HCT116 (cell line): ENCODE data around the gene TOMM40L. TPM values are rescaled to one million over a fixed set of nuclear protein-coding genes. Genes with fewer than 3 reads are reported as not detected.

ENCODE experiments used
- ATAC-seq: fragments of 200-7000 bp; cut with Tn5 transposase; 2 replicates; pipeline ENCODE4 v1.9.1; 2020; ENCODE audit warnings: mild to moderate bottlenecking, moderate library complexity
- BruUV-seq: library from RNA; stranded (reverse); fragments of 400-500 nt; replicated peaks from 2 replicates; lab custom pipeline; 2021; lab: Mats Ljungman, UMichigan
- CTCF ChIA-PET: fragments of 300-600 bp; sonication (Branson Sonifier 250); formaldehyde crosslinking; loops from one replicate; lab custom pipeline; 2021; ENCODE audit warnings: antibody characterized with exemption; lab: Charles Lee
- POLR2A ChIA-PET: fragments of 300-600, 350-600 bp; sonication (Branson Sonifier 250); formaldehyde crosslinking; loops from one replicate; lab custom pipeline; 2021; ENCODE audit warnings: antibody characterized with exemption; lab: Charles Lee
- RAD21 ChIA-PET, 2 experiments: fragments of 300-600 bp; sonication (Branson Sonifier 250); formaldehyde crosslinking; loops; one replicate each; lab custom pipeline; 2023; ENCODE audit warnings: low total read pairs in 2 of 2; ENCODE audit not compliant: uncharacterized antibody in 2 of 2, unreplicated experiment in 2 of 2, low non-redundant PET in 1 of 2; lab: Charles Lee
- DNase-seq: peaks from one replicate; pipeline ENCODE4 v3.0.0-alpha.2; 2010; ENCODE audit warnings: low read depth, low spot score
- H2AFZ ChIP-seq: fragments of 200-600 bp; shearing (Covaris generic), sonication (generic); 2 replicates; pipeline ENCODE4 v1.6.1; 2017; ENCODE audit warnings: low read depth, mixed run types, mixed read lengths, antibody characterized with exemption, low read length; ENCODE audit not compliant: poor library complexity, severe bottlenecking
- H3K27ac ChIP-seq: 2 replicates; pipeline ENCODE4 v1.5.1; 2012; ENCODE audit warnings: low read depth, low read length
- H3K27me3 ChIP-seq: fragments of 200-600 bp; sonication (generic); 2 replicates; pipeline ENCODE4 v1.6.1; 2016; ENCODE audit warnings: mixed run types, low read length, mixed read lengths; ENCODE audit not compliant: insufficient read depth
- H3K36me3 ChIP-seq, 2 experiments: fragments of 200-500 bp in 1 of 2; fragments of 200-600 bp in 1 of 2; sonication (Bioruptor generic) in 1 of 2; sonication (generic) in 1 of 2; 2 replicates each; pipeline versions ENCODE4 v1.5.1 to v1.6.1; 2014 to 2016; ENCODE audit warnings: low read length in 2 of 2, inconsistent platforms in 1 of 2, mixed read lengths in 1 of 2, mixed run types in 1 of 2; ENCODE audit not compliant: insufficient read depth in 2 of 2, control insufficient read depth in 1 of 2
- H3K4me1 ChIP-seq, 2 experiments: fragments of 200-600 bp in 1 of 2; sonication (generic) in 1 of 2; 2 replicates each; pipeline versions ENCODE4 v1.5.1 to v1.6.1; 2012 to 2017; ENCODE audit warnings: low read length in 2 of 2, inconsistent platforms in 1 of 2, mild to moderate bottlenecking in 1 of 2, mixed read lengths in 1 of 2, mixed run types in 1 of 2, moderate library complexity in 1 of 2; ENCODE audit not compliant: insufficient read depth in 2 of 2, control insufficient read depth in 1 of 2
- H3K4me2 ChIP-seq: fragments of 200-600 bp; sonication (generic); 2 replicates; pipeline ENCODE4 v1.6.1; 2017; ENCODE audit warnings: mixed run types, low read length, mixed read lengths
- H3K4me3 ChIP-seq, 2 experiments: fragments of 200-600 bp in 1 of 2; sonication (generic) in 1 of 2; replicated peaks in 1 of 2; 2 replicates each; pipeline ENCODE4 v1.5.1; 2011 to 2016; ENCODE audit warnings: low read length in 2 of 2, control low read depth in 1 of 2, low read depth in 1 of 2, mild to moderate bottlenecking in 1 of 2, mixed read lengths in 1 of 2, mixed run types in 1 of 2
- H3K79me2 ChIP-seq: fragments of 200-600 bp; sonication (generic); 2 replicates; pipeline ENCODE4 v1.6.1; 2017; ENCODE audit warnings: mild to moderate bottlenecking, mixed run types, low read length, moderate library complexity, mixed read lengths; ENCODE audit not compliant: insufficient read depth
- H3K9ac ChIP-seq: fragments of 200-600 bp; sonication (generic); 2 replicates; pipeline ENCODE4 v1.6.1; 2016; ENCODE audit warnings: low read length, mixed read lengths
- H3K9me2 ChIP-seq: fragments of 200-600 bp; sonication (generic), shearing (Covaris generic); 2 replicates; pipeline ENCODE4 v1.6.1; 2017; ENCODE audit warnings: mixed run types, mild to moderate bottlenecking, moderate library complexity; ENCODE audit not compliant: insufficient read depth
- H3K9me3 ChIP-seq, 2 experiments: fragments of 200-500 bp in 1 of 2; fragments of 200-600 bp in 1 of 2; sonication (Bioruptor generic) in 1 of 2; sonication (generic) in 1 of 2; 2 replicates each; pipeline ENCODE4 v1.6.1; 2014 to 2017; ENCODE audit warnings: low read length in 2 of 2, mixed read lengths in 2 of 2, inconsistent platforms in 1 of 2, low read depth in 1 of 2, mild to moderate bottlenecking in 1 of 2, mixed run types in 1 of 2, moderate library complexity in 1 of 2; ENCODE audit not compliant: control insufficient read depth in 1 of 2, insufficient read depth in 1 of 2
- H4K20me1 ChIP-seq: fragments of 200-600 bp; sonication (generic), shearing (Covaris generic); 2 replicates; pipeline ENCODE4 v1.6.1; 2017; ENCODE audit warnings: mixed run types, mild to moderate bottlenecking, moderate library complexity; ENCODE audit not compliant: insufficient read depth
- CBX3 ChIP-seq: IDR thresholded peaks from 2 replicates; pipeline ENCODE4 v1.6.1; 2012; ENCODE audit warnings: low read depth
- CEBPB ChIP-seq: IDR thresholded peaks from 2 replicates; pipeline ENCODE4 v1.6.1; 2012; ENCODE audit warnings: low read depth
- EGR1 ChIP-seq: IDR thresholded peaks from 2 replicates; pipeline ENCODE4 v1.6.1; 2012; ENCODE audit warnings: low read depth
- ELF1 ChIP-seq: IDR thresholded peaks from 2 replicates; pipeline ENCODE4 v1.6.1; 2012; ENCODE audit warnings: low read depth, borderline replicate concordance
- EZH2 ChIP-seq: fragments of 200-600 bp; sonication (generic); IDR thresholded peaks from 2 replicates; pipeline ENCODE4 v1.6.1; 2017; ENCODE audit warnings: antibody characterized with exemption, mixed run types
- FOSL1 ChIP-seq: IDR thresholded peaks from 2 replicates; pipeline ENCODE4 v1.6.1; 2012; ENCODE audit warnings: low read depth
- JUND ChIP-seq: IDR thresholded peaks from 2 replicates; pipeline ENCODE4 v1.6.1; 2012
- POLR2AphosphoS5 ChIP-seq: IDR thresholded peaks from 2 replicates; pipeline ENCODE4 v1.6.1; 2011; ENCODE audit warnings: mild to moderate bottlenecking, low read depth, low read length, moderate library complexity
- SP1 ChIP-seq: IDR thresholded peaks from 2 replicates; pipeline ENCODE4 v1.6.1; 2012; ENCODE audit warnings: low read depth
- SRF ChIP-seq: IDR thresholded peaks from 2 replicates; pipeline ENCODE4 v1.6.1; 2012; ENCODE audit warnings: low read depth
- ZNF274 ChIP-seq: fragments of 200-500 bp; sonication (Bioruptor generic); IDR thresholded peaks from 2 replicates; pipeline ENCODE4 v1.6.1; 2014; ENCODE audit warnings: mild to moderate bottlenecking, low read depth, low read length, inconsistent platforms
- intact Hi-C: fragments of 100-400 bp; cut with micrococcal nuclease; formaldehyde crosslinking; loops from 2 replicates; pipeline ENCODE4 v1.10.0; 2022
- total RNA-seq: library from RNA; stranded (reverse); gene quantifications from one replicate; pipeline ENCODE4 v1.2.1, GENCODE V29; 2021; ENCODE audit not compliant: unreplicated experiment
- TF ChIP-seq, protein P1 (sequence below): IDR thresholded peaks from 2 replicates; pipeline ENCODE4 v1.6.1; 2012

Gene TOMM40L
- total RNA-seq, 1 experiment from 2014 or later, result 9.8 TPM

DNA sequence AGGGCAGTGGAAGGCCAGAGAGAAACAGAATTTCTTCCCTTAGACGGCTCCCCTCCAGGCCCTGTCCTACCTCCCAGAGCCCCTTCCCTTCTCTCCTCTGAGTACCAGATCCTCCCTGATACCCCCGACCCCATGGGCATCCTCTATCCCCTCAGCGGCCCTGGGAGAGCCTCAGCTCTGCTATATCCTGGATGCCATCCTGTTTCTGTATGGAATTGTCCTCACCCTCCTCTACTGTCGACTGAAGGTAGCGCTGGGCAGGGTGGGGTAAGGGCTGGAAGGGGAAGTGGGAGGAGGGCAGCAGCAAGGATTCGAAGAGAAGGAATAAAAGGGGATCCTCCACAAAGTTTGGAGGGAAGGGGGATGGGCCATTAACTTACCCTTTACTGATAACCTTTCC is 8.0 kb upstream of the TOMM40L start:
- no peaks in the 10 kb centered on the region for H3K79me2 ChIP-seq
- no peaks in the 10 kb centered on the region for H3K4me1 ChIP-seq
- intact Hi-C loops, result no loop called here
- no peaks in the 10 kb centered on the region for H3K9me3 ChIP-seq
- 0 out of 2 replicates have a peak, but pooled peaks cover 3% of the 10 kb centered on the region for H3K9me2 ChIP-seq
- no peak overlapping the region for H3K4me2 ChIP-seq
- peaks cover 17% of the 10 kb centered on the region in 2 experiments; a peak in 3 of 4 replicates for H3K36me3 ChIP-seq
- no peak overlapping the region for H3K9ac ChIP-seq
- CTCF ChIA-PET, result interaction anchor here (2.6 kb wide), 1 partner anchor 8 kb away, joined by 9 read pairs; the partner anchor contains the start of gene TOMM40L
- TF ChIP-seq SP1 (no peak), JUND (no peak), CEBPB (no peak), POLR2AphosphoS5 (no peak), FOSL1 (no peak), SRF (no peak), CBX3 (no peak), EZH2 (no peak), EGR1 (no peak), ZNF274 (no peak), ELF1 (no peak)
- TF ChIP-seq, protein P1, sequence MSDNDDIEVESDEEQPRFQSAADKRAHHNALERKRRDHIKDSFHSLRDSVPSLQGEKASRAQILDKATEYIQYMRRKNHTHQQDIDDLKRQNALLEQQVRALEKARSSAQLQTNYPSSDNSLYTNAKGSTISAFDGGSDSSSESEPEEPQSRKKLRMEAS, result no peak
- TF ChIP-seq, all 23 proteins: peak for 0
- ChIA-PET RAD21 (no interaction called here), POLR2A (no interaction called here)
- no TSS peak for BruUV-seq
- DNase-seq, result no peak
- ATAC-seq, result no peak
- no peaks in the 10 kb centered on the region for H4K20me1 ChIP-seq
- H3K27me3 ChIP-seq, result no peaks in the 10 kb centered on the region
- no peak overlapping the region for H3K4me3 ChIP-seq
- H2AFZ ChIP-seq, result no peak overlapping the region
- H3K27ac ChIP-seq, result no peak overlapping the region
